Testis (tissue), 3 donors: ENCODE results near the gene PHF3. TPM values are rescaled to one million over a fixed set of nuclear protein-coding genes. Genes with fewer than 3 reads are reported as not detected.

ENCODE experiments used
- DNase-seq: peaks from one replicate; pipeline ENCODE4 v3.0.0-alpha.2; 2019
- H3K27ac ChIP-seq, 2 donors: fragments of 200-600 bp; sonication (generic); one replicate each; pipeline ENCODE4 v1.5.1; 2019
- H3K27me3 ChIP-seq: fragments of 200-600 bp; sonication (generic); one replicate; pipeline ENCODE4 v1.5.1; 2019
- H3K36me3 ChIP-seq: fragments of 200-600 bp; sonication (generic); one replicate; pipeline ENCODE4 v1.5.1; 2017; ENCODE audit warnings: low read depth; ENCODE audit errors: missing control alignments
- H3K4me1 ChIP-seq: fragments of 200-600 bp; sonication (generic); one replicate; pipeline ENCODE4 v1.5.1; 2019
- H3K4me3 ChIP-seq, 2 donors: fragments of 200-600 bp; sonication (generic); one replicate each; pipeline ENCODE4 v1.5.1; 2017 to 2019
- H3K9me3 ChIP-seq: fragments of 200-600 bp; sonication (generic); one replicate; pipeline ENCODE4 v1.5.1; 2017
- POLR2A ChIP-seq: fragments of 450-650 bp; IDR thresholded peaks from one replicate; pipeline ENCODE4 v1.6.1; 2017; ENCODE audit warnings: antibody characterized with exemption, mild to moderate bottlenecking, moderate library complexity
- WGBS, 2 donors: methylation state at CpG; one replicate each; pipeline ENCODE4 v1.1.5; 2018; 5-methylcytosine and 5-hydroxymethylcytosine counted together
- intact Hi-C: fragments of 100-400 bp; cut with DNase I; formaldehyde crosslinking; loops from one replicate; pipeline ENCODE4 v1.15.1; 2023; ENCODE audit warnings: low total_unique reads
- polyA plus RNA-seq: library from polyadenylated mRNA; stranded (reverse); fragments of 350-450 nt; fragmentation: Illumina TruSeq; extraction: RNeasy Lipid Tissue Mini Kit (QIAGEN cat#74804); gene quantifications from one replicate; pipeline ENCODE4 v1.2.3, GENCODE V29; 2014; ENCODE audit warnings: low read depth, low replicate concordance; ENCODE audit not compliant: insufficient read depth
- total RNA-seq, 2 donors: library from RNA; depleted of rRNA; stranded (reverse); fragments of >200 nt; gene quantifications; one replicate each; pipeline ENCODE4 v1.2.3, GENCODE V29; 2016
- TF ChIP-seq, protein P1 (sequence below), 3 experiments: fragments of 450-650 bp in 2 of 3; fragments of 200-600 bp in 1 of 3; sonication (generic) in 1 of 3; IDR thresholded peaks; one replicate each; pipeline ENCODE4 v1.5.1; 2016 to 2019; ENCODE audit warnings: antibody characterized with exemption in 3 of 3, mild to moderate bottlenecking in 2 of 3, moderate library complexity in 1 of 3

PHF3 gene
- total and polyA plus RNA-seq, 3 donors from 2014 or later, result 18.7 to 82.4 (median 76.1) TPM

DNA sequence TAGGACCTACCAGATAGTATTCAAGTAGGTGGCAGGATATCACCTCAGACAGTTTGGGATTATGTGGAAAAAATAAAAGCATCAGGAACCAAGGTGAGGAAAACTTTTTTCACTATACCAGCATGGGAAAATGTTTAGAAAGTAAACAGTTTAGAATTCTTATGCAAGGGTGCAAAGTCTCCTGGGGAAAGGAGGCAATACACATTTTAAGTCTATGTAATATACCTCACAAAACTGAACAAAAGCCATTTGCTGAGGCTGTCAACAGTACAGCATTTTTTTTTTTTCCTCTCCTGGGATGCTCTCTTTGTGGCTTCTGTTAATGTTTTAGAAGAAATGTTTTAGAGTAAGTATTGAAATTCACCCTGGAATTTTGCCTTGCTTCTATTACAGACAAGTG is 73.5 kb downstream of the PHF3 start:
- Histone ChIP-seq H3K27ac (no peak overlapping the region), H3K36me3 (no peaks in the 10 kb centered on the region), H3K9me3 (no peaks in the 10 kb centered on the region), H3K4me3 (no peak overlapping the region), H3K27me3 (no peaks in the 10 kb centered on the region), H3K4me1 (no peaks in the 10 kb centered on the region)
- no peak for TF ChIP-seq POLR2A
- TF ChIP-seq, protein P1, sequence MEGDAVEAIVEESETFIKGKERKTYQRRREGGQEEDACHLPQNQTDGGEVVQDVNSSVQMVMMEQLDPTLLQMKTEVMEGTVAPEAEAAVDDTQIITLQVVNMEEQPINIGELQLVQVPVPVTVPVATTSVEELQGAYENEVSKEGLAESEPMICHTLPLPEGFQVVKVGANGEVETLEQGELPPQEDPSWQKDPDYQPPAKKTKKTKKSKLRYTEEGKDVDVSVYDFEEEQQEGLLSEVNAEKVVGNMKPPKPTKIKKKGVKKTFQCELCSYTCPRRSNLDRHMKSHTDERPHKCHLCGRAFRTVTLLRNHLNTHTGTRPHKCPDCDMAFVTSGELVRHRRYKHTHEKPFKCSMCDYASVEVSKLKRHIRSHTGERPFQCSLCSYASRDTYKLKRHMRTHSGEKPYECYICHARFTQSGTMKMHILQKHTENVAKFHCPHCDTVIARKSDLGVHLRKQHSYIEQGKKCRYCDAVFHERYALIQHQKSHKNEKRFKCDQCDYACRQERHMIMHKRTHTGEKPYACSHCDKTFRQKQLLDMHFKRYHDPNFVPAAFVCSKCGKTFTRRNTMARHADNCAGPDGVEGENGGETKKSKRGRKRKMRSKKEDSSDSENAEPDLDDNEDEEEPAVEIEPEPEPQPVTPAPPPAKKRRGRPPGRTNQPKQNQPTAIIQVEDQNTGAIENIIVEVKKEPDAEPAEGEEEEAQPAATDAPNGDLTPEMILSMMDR (IDR thresholded peaks at IDR 0.05), result no peak
- intact Hi-C loops, result no loop called here
- no peak for DNase-seq

DNA sequence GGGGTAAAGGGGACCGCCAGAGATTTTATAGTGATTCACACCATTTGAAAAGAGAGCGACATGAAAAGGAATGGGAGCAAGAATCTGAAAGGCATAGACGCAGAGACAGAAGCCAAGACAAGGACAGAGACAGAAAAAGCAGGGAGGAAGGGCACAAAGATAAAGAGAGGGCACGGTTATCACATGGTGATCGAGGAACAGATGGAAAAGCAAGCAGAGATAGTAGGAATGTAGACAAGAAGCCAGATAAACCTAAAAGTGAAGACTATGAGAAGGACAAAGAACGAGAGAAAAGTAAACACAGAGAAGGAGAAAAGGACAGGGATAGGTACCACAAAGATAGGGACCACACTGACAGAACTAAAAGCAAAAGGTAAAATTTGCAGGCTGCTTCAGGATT is 77.7 kb downstream of the PHF3 start:
- TF ChIP-seq POLR2A, result no peak
- TF ChIP-seq, protein P1 (IDR thresholded peaks at IDR 0.05), result no peak
- DNase-seq, result no peak
- 90 to 93% methylated on average over 6 of the region's 6 CpGs for WGBS, 2 donors
- intact Hi-C loops, result no loop called here
- no peaks in the 10 kb centered on the region for H3K4me1 ChIP-seq
- H3K27ac ChIP-seq, result no peak overlapping the region
- H3K27me3 ChIP-seq, result no peaks in the 10 kb centered on the region
- H3K36me3 ChIP-seq, result no peaks in the 10 kb centered on the region
- no peaks in the 10 kb centered on the region for H3K9me3 ChIP-seq
- H3K4me3 ChIP-seq, result no peak overlapping the region

DNA sequence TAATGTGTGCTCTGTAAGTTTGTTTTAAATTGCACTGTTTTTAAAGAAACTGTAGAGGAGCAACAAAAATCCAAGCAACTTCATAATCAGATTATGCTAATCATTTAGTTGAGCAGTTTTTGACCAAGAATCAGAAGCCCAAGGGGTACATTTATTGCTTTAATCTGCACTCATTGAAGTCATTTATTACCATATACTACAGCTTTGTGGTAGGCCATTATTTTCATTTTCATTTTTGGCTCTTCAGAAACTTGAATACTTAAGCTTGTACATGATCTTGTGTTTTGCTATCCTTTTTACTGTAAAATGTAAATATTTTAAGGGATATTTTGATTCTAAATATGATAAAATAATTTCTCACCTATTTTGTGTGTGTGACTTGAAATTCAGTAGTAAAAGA is 78.5 kb downstream of the PHF3 start:
- no peak for DNase-seq
- H3K27ac ChIP-seq, result no peak overlapping the region
- H3K4me1 ChIP-seq, result no peaks in the 10 kb centered on the region
- no peaks in the 10 kb centered on the region for H3K36me3 ChIP-seq
- no peak for TF ChIP-seq POLR2A
- TF ChIP-seq, protein P1 (IDR thresholded peaks at IDR 0.05), result no peak
- no peak overlapping the region for H3K4me3 ChIP-seq
- intact Hi-C loops, result no loop called here
- H3K9me3 ChIP-seq, result no peaks in the 10 kb centered on the region
- H3K27me3 ChIP-seq, result no peaks in the 10 kb centered on the region

DNA sequence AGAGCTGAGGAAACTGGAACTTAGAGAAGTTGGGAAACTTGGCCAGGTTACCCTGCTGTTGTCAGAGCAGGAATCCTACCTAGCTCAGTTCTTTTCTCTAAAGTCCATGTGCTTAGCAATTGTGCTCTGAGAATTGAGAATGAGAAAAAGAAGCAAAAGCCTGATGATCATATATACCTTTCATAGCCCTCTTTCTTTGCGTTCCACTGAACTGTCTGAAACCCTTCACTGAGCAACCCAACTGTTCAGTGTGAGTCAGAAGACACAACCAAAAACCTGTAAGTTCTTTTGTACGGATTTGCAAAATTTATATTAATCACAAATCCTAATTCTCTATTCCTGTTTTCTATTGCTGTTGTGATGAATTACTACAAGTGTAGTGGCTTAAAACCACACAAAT is 80.6 kb downstream of the PHF3 start:
- Histone ChIP-seq H3K27me3 (no peaks in the 10 kb centered on the region), H3K4me3 (no peak overlapping the region), H3K36me3 (no peaks in the 10 kb centered on the region), H3K27ac (no peak overlapping the region), H3K9me3 (no peaks in the 10 kb centered on the region), H3K4me1 (no peaks in the 10 kb centered on the region)
- intact Hi-C loops, result no loop called here
- TF ChIP-seq, protein P1 (IDR thresholded peaks at IDR 0.05), result no peak
- no peak for TF ChIP-seq POLR2A
- 88 to 89% methylated on average over 2 of the region's 2 CpGs for whole genome bisulfite sequencing, 2 donors
- no peak for DNase-seq

DNA sequence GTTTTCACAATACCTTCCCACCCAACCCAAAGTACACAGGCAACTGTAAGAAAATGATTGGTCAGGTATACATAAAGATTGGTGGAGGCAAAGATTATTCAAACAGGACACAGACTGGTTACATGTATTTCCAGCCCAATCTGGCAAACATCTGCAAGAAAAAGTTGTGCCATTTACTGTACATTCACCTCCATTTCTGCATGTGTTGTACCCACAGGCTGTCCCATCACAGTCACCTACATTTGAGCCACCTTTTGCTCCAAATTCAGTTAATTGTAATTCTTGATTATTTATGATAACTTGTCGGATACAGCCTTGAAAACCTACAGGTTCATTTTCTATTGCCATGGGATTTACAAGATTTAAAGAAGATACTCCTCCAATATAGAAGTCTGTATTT is 85.6 kb downstream of the PHF3 start:
- Histone ChIP-seq H3K27me3 (no peaks in the 10 kb centered on the region), H3K9me3 (no peaks in the 10 kb centered on the region), H3K27ac (no peak overlapping the region), H3K4me3 (no peak overlapping the region), H3K4me1 (no peaks in the 10 kb centered on the region), H3K36me3 (no peaks in the 10 kb centered on the region)
- intact Hi-C loops, result no loop called here
- no peak for TF ChIP-seq POLR2A
- TF ChIP-seq, protein P1 (IDR thresholded peaks at IDR 0.05), result no peak
- 65 to 71% methylated on average over 1 of the region's 1 CpG for WGBS, 2 donors
- DNase-seq, result no peak
